IPS DF 4.7 (cell line): ENCODE measurements around the gene SORCS2.
"Not testable (repeated sequence)": the region's sequence is repeated elsewhere in the genome, so short reads cannot be mapped to it uniquely, and the experiment has no call there.

Experiments used
- DNase-seq: peaks from one replicate; pipeline ENCODE4 v3.0.0-alpha.2; 2013; ENCODE audit warnings: low spot score; ENCODE audit errors: extremely low read depth

SORCS2 gene

GRCh38 chr4:7571701-7572100 lies 379.4 kb downstream of the SORCS2 start:
- DNase-seq = no peak

- no peak for DNase-seq
Observed at GRCh38 chr4:7572894-7573293, 380.6 kb downstream of the SORCS2 start.

GRCh38 chr4:7573576-7574091 lies 381.3 kb downstream of the SORCS2 start:
- DNase-seq = no peak

GRCh38 chr4:7574287-7575014 lies 382.1 kb downstream of the SORCS2 start:
- no peak for DNase-seq

GRCh38 chr4:7575426-7575825 lies 383.1 kb downstream of the SORCS2 start:
- DNase-seq = no peak

GRCh38 chr4:7577361-7578039 lies 385.2 kb downstream of the SORCS2 start:
- not testable (repeated sequence) for DNase-seq

- DNase-seq = peak; percentile 38
Observed at GRCh38 chr4:7581477-7581876, 389.1 kb downstream of the SORCS2 start.

- no peak for DNase-seq
Observed at GRCh38 chr4:7582313-7583097, 390.2 kb downstream of the SORCS2 start.

GRCh38 chr4:7584098-7584497 lies 391.8 kb downstream of the SORCS2 start:
- no peak for DNase-seq

GRCh38 chr4:7584606-7585159 lies 392.3 kb downstream of the SORCS2 start:
- DNase-seq = no peak

GRCh38 chr4:7585768-7586167 lies 393.4 kb downstream of the SORCS2 start:
- DNase-seq = no peak

GRCh38 chr4:7587433-7588405 lies 395.4 kb downstream of the SORCS2 start:
- no peak for DNase-seq

- DNase-seq = no peak
Observed at GRCh38 chr4:7590189-7590588, 397.9 kb downstream of the SORCS2 start.

- DNase-seq = no peak
Observed at GRCh38 chr4:7590899-7591298, 398.6 kb downstream of the SORCS2 start.

GRCh38 chr4:7591409-7592053 lies 399.2 kb downstream of the SORCS2 start:
- no peak for DNase-seq

- DNase-seq = no peak
Observed at GRCh38 chr4:7593646-7594412, 401.5 kb downstream of the SORCS2 start.

- DNase-seq = no peak
Observed at GRCh38 chr4:7595934-7596461, 403.7 kb downstream of the SORCS2 start.

- no peak for DNase-seq
Observed at GRCh38 chr4:7596918-7597606, 404.7 kb downstream of the SORCS2 start.
